NB4 (cell line): ENCODE results near the gene KRTAP5-9.

Source experiments
- MAX ChIP-seq: IDR thresholded peaks from 2 replicates; pipeline ENCODE4 v1.6.1; 2011; ENCODE audit warnings: low read depth, low read length
- POLR2A ChIP-seq: IDR thresholded peaks from 2 replicates; pipeline ENCODE4 v1.6.1; 2011; ENCODE audit warnings: mild to moderate bottlenecking; ENCODE audit not compliant: insufficient read length; ENCODE audit errors: extremely low read depth
- TF ChIP-seq, protein P1 (sequence below): IDR thresholded peaks from one replicate; pipeline ENCODE4 v1.5.1; 2012; ENCODE audit warnings: low read depth, low read length

- TF ChIP-seq MAX (no peak), POLR2A (no peak)
- TF ChIP-seq, protein P1, sequence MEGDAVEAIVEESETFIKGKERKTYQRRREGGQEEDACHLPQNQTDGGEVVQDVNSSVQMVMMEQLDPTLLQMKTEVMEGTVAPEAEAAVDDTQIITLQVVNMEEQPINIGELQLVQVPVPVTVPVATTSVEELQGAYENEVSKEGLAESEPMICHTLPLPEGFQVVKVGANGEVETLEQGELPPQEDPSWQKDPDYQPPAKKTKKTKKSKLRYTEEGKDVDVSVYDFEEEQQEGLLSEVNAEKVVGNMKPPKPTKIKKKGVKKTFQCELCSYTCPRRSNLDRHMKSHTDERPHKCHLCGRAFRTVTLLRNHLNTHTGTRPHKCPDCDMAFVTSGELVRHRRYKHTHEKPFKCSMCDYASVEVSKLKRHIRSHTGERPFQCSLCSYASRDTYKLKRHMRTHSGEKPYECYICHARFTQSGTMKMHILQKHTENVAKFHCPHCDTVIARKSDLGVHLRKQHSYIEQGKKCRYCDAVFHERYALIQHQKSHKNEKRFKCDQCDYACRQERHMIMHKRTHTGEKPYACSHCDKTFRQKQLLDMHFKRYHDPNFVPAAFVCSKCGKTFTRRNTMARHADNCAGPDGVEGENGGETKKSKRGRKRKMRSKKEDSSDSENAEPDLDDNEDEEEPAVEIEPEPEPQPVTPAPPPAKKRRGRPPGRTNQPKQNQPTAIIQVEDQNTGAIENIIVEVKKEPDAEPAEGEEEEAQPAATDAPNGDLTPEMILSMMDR = no peak
Measured at GRCh38 chr11:71562120-71562519, 13.9 kb downstream of the KRTAP5-9 start.
